Activated naive CD8-positive, alpha-beta T cell treated with anti-CD3 and anti-CD28 coated beads, Interleukin-2, amount 50 U/mL, for 24 hours (primary cell): Measurements from ENCODE around the gene HNRNPA1.

ENCODE experiments used
- ATAC-seq: fragments of 150-1000 bp; cut with Tn5 transposase; one replicate; pipeline ENCODE4 v1.10.0; 2021
- DNase-seq: peaks from one replicate; pipeline ENCODE4 v3.0.0; 2021
- H3K27ac Mint-ChIP-seq: one replicate; pipeline ENCODE4 v1.8.0; 2021; ENCODE audit warnings: mild to moderate bottlenecking, mixed read lengths
- H3K27me3 Mint-ChIP-seq: one replicate; pipeline ENCODE4 v1.8.0; 2021; ENCODE audit warnings: mixed read lengths
- H3K36me3 Mint-ChIP-seq: one replicate; pipeline ENCODE4 v1.8.0; 2021; ENCODE audit warnings: low read depth, mixed read lengths
- H3K4me1 Mint-ChIP-seq: one replicate; pipeline ENCODE4 v1.8.0; 2021; ENCODE audit warnings: mixed read lengths
- H3K4me3 Mint-ChIP-seq: one replicate; pipeline ENCODE4 v1.8.0; 2021; ENCODE audit warnings: mild to moderate bottlenecking, moderate library complexity, mixed read lengths
- H3K9me3 Mint-ChIP-seq: one replicate; pipeline ENCODE4 v1.8.0; 2021; ENCODE audit warnings: mixed read lengths

HNRNPA1 gene

DNA sequence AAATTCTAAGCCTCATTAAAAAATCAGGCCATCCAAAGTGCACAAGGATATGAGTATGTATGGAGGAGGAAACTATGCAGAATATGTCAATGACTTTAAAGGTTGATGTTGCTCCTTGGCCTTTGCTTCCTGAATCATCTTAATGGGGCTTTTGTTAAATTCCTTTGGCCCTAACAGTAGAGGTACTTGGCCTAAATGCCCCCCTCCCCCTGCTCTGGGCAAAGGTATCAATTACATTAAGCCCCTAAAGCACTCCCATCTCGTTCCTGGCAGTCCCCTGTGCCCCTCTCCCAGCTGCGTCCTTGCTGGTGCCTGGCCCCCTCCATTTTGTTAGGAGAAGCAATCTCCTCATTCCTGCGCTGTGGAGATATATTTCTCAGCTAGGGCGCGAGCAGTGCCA is 49.2 kb downstream of the HNRNPA1 start:
- peaks cover 54% of the 10 kb centered on the region for H3K4me1 Mint-ChIP-seq
- H3K36me3 Mint-ChIP-seq = peaks cover 4% of the 10 kb centered on the region
- no peak overlapping the region for H3K27ac Mint-ChIP-seq
- H3K9me3 Mint-ChIP-seq = no peaks in the 10 kb centered on the region
- ATAC-seq (no peak), DNase-seq (no peak)
- no peak overlapping the region for H3K4me3 Mint-ChIP-seq
- no peaks in the 10 kb centered on the region for H3K27me3 Mint-ChIP-seq

DNA sequence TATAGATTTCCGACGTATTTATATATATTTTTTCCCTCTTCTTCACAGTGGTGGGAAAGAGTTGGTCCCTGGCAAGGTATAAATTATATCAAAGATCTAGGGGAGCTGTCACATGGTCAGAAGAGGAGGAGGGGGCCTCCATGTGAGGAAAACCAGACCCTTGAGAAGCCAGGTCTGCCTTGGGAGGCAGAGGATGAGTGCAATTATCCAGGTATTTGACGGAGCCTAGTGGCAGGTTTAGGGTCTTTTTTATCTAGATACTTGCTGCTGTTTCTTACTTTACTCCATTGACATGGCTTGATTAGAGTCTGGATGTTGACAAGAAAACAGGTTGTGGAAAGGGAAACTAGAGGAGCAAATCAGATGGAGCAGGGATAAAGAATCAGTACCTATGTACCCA is 49.9 kb downstream of the HNRNPA1 start:
- peak overlapping the region; percentile 16 for H3K27ac Mint-ChIP-seq
- H3K9me3 Mint-ChIP-seq = no peaks in the 10 kb centered on the region
- DNase-seq = no peak
- H3K36me3 Mint-ChIP-seq = no peaks in the 10 kb centered on the region
- H3K4me1 Mint-ChIP-seq = peaks cover 47% of the 10 kb centered on the region
- no peak for ATAC-seq
- no peak overlapping the region for H3K4me3 Mint-ChIP-seq
- H3K27me3 Mint-ChIP-seq = no peaks in the 10 kb centered on the region

DNA sequence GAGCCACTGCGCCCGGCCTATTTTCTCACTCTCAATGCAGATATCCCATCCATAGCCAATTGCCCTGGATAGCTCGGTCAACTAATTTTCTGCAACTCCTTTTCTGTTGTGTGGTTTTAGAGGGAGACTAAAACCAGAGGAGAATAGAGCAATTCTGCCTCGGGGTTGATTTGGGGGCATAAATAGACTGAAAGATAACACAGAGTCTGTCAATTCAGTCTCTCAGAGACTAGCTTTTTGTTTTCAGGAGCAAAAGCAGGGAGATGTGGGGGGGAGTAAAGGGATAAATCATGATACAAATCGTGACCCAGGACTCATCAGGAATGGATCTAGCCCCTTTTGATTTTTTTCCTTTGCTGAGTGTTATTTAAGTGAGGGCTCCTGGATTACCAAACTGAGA is 50.9 kb downstream of the HNRNPA1 start:
- Mint-ChIP-seq H3K9me3 (no peaks in the 10 kb centered on the region), H3K4me3 (no peak overlapping the region), H3K27ac (no peak overlapping the region), H3K36me3 (no peaks in the 10 kb centered on the region), H3K4me1 (peaks cover 41% of the 10 kb centered on the region), H3K27me3 (no peaks in the 10 kb centered on the region)
- DNase-seq (no peak), ATAC-seq (no peak)

DNA sequence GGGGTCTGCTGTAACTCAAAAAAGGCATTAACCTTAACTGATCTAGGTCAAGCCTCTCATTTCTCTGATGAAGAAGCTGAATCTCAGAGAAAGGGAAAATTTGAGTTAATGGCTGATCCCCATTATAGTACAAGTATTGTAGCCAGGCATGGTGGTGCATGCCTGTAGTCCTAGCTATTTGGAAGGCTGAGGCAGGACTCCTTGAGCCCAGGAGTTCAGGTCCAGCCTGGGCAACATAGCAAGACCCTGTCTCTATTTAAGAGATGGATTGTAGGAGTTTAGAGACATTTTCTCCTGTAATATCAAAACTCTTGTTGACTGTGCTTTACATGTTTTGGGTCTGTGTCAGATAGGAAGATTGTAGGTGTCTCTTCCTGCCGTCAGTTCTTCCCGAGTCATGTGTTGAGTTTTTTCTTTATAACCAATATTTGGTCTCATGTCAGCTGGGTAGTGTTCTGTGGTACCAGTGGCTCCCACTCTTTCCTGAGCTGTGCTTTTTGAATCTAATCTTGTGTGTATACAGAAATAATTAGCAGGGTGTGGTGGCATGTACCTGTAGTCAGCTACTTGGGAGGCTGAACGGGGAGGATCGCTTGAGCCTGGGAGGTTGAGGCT is 53.0 kb downstream of the HNRNPA1 start:
- Mint-ChIP-seq H3K27me3 (no peaks in the 10 kb centered on the region), H3K27ac (no peak overlapping the region), H3K4me1 (peaks cover 27% of the 10 kb centered on the region), H3K4me3 (no peak overlapping the region), H3K36me3 (no peaks in the 10 kb centered on the region), H3K9me3 (no peaks in the 10 kb centered on the region)
- DNase-seq (no peak), ATAC-seq (no peak)
